IMR-90 (cell line): ENCODE measurements around the gene STX16. TPM values are rescaled to one million over a fixed set of nuclear protein-coding genes. Genes with fewer than 3 reads are reported as not detected.
A peak's percentile ranks its signal among the peaks of the same experiment; 100 is the strongest.

ENCODE experiments used
- ATAC-seq: fragments of 200-7000 bp; cut with Tn5 transposase; 2 replicates; pipeline ENCODE4 v1.9.1; 2020; ENCODE audit warnings: low read depth, mild to moderate bottlenecking, moderate library complexity
- BruUV-seq: library from RNA; stranded (reverse); fragments of 400-500 nt; replicated peaks from 2 replicates; lab custom pipeline; 2021; lab: Mats Ljungman, UMichigan
- CTCF ChIA-PET: fragments of 300-600 bp; formaldehyde crosslinking; extraction: SDS; loops from one replicate; lab custom pipeline; 2021; ENCODE audit warnings: antibody characterized with exemption; lab: Yijun Ruan, JAX
- POLR2A ChIA-PET: fragments of 300-600 bp; sonication (Branson Sonifier 250); formaldehyde crosslinking; loops from one replicate; lab custom pipeline; 2022; ENCODE audit warnings: antibody characterized with exemption; ENCODE audit not compliant: unreplicated experiment; lab: Charles Lee
- DNase-seq: peaks from one replicate; pipeline ENCODE4 v3.0.0; 2013
- H2AFZ ChIP-seq: replicated peaks from 2 replicates; pipeline ENCODE3; 2013; ENCODE audit warnings: low read length, mild to moderate bottlenecking; ENCODE audit not compliant: poor library complexity
- H2AK5ac ChIP-seq: 2 replicates; pipeline ENCODE4 v1.6.1; 2013; ENCODE audit warnings: low read depth, low read length, inconsistent platforms
- H2AK9ac ChIP-seq: replicated peaks from 2 replicates; pipeline ENCODE3; 2013; ENCODE audit warnings: mild to moderate bottlenecking, low read depth, low read length, moderate library complexity; ENCODE audit not compliant: poor library complexity
- H2BK120ac ChIP-seq: 2 replicates; pipeline ENCODE4 v1.6.1; 2013; ENCODE audit warnings: low read depth, low read length, inconsistent platforms
- H2BK15ac ChIP-seq: 3 replicates; pipeline ENCODE4 v1.6.1; 2013; ENCODE audit warnings: low read depth, low read length, inconsistent platforms
- H2BK20ac ChIP-seq: 2 replicates; pipeline ENCODE4 v1.6.1; 2013; ENCODE audit warnings: low read depth, mild to moderate bottlenecking, inconsistent platforms, low read length, moderate library complexity
- H2BK5ac ChIP-seq: 2 replicates; pipeline ENCODE4 v1.6.1; 2013; ENCODE audit warnings: mild to moderate bottlenecking, low read depth, low read length, inconsistent platforms; ENCODE audit not compliant: poor library complexity, severe bottlenecking
- H3K14ac ChIP-seq: replicated peaks from 2 replicates; pipeline ENCODE4 v1.6.1; 2013; ENCODE audit warnings: low read depth, low read length, inconsistent platforms
- H3K18ac ChIP-seq: 2 replicates; pipeline ENCODE4 v1.6.1; 2013; ENCODE audit warnings: low read depth, low read length, control low read depth
- H3K23ac ChIP-seq: 2 replicates; pipeline ENCODE4 v1.6.1; 2013; ENCODE audit warnings: low read depth, low read length, inconsistent platforms
- H3K27ac ChIP-seq: 2 replicates; pipeline ENCODE4 v1.5.1; 2013; ENCODE audit warnings: mild to moderate bottlenecking, control low read depth, low read length; ENCODE audit not compliant: insufficient read depth
- H3K27me3 ChIP-seq: 2 replicates; pipeline ENCODE4 v1.6.1; 2013; ENCODE audit warnings: low read length; ENCODE audit not compliant: control insufficient read depth, insufficient read depth
- H3K36me3 ChIP-seq: 2 replicates; pipeline ENCODE4 v1.6.1; 2013; ENCODE audit warnings: low read length, mixed read lengths; ENCODE audit not compliant: control insufficient read depth, insufficient read depth
- H3K4ac ChIP-seq: 2 replicates; pipeline ENCODE4 v1.6.1; 2013; ENCODE audit warnings: low read depth, low read length, inconsistent platforms
- H3K4me1 ChIP-seq: 2 replicates; pipeline ENCODE4 v1.6.1; 2013; ENCODE audit warnings: low read length, mixed read lengths; ENCODE audit not compliant: control insufficient read depth, insufficient read depth
- H3K4me2 ChIP-seq: 2 replicates; pipeline ENCODE4 v1.6.1; 2013; ENCODE audit warnings: low read depth, mild to moderate bottlenecking, control low read depth, low read length, moderate library complexity
- H3K4me3 ChIP-seq: 2 replicates; pipeline ENCODE4 v1.5.1; 2013; ENCODE audit warnings: low read depth, mild to moderate bottlenecking, control low read depth, low read length, moderate library complexity; ENCODE audit not compliant: insufficient read depth
- H3K56ac ChIP-seq: 2 replicates; pipeline ENCODE4 v1.6.1; 2013; ENCODE audit warnings: low read length, inconsistent platforms; ENCODE audit not compliant: insufficient read depth; ENCODE audit errors: extremely low read depth
- H3K79me1 ChIP-seq, 2 experiments: 2 replicates each; pipeline ENCODE4 v1.6.1; 2013; ENCODE audit warnings: low read length in 2 of 2, inconsistent platforms in 1 of 2, low read depth in 1 of 2
- H3K9ac ChIP-seq: 2 replicates; pipeline ENCODE4 v1.6.1; 2013; ENCODE audit warnings: low read depth, low read length, control low read depth
- H3K9me1 ChIP-seq: 2 replicates; pipeline ENCODE4 v1.6.1; 2013; ENCODE audit warnings: low read length, inconsistent platforms; ENCODE audit not compliant: insufficient read depth
- H3K9me3 ChIP-seq: 2 replicates; pipeline ENCODE4 v1.6.1; 2013; ENCODE audit warnings: low read length; ENCODE audit not compliant: control insufficient read depth, insufficient read depth
- H4K20me1 ChIP-seq: 2 replicates; pipeline ENCODE4 v1.6.1; 2013; ENCODE audit warnings: low read length, inconsistent platforms; ENCODE audit not compliant: insufficient read depth
- H4K5ac ChIP-seq: 2 replicates; pipeline ENCODE4 v1.6.1; 2013; ENCODE audit warnings: mild to moderate bottlenecking, low read depth, low read length, control low read depth
- H4K8ac ChIP-seq, 2 experiments: 2 replicates each; pipeline ENCODE4 v1.6.1; 2013; ENCODE audit warnings: low read depth in 2 of 2, low read length in 2 of 2, control low read depth in 1 of 2, inconsistent platforms in 1 of 2
- H4K91ac ChIP-seq: 2 replicates; pipeline ENCODE4 v1.6.1; 2013; ENCODE audit warnings: low read depth, low read length, inconsistent platforms; ENCODE audit not compliant: insufficient read depth
- BHLHE40 ChIP-seq: fragments of 150-350 bp; IDR thresholded peaks from 2 replicates; pipeline ENCODE4 v1.6.1; 2016; ENCODE audit warnings: mild to moderate bottlenecking, low read depth, low read length
- CEBPB ChIP-seq: IDR thresholded peaks from 2 replicates; pipeline ENCODE4 v1.6.1; 2012; ENCODE audit warnings: low read depth, low read length, improper control_type of control experiment
- CHD1 ChIP-seq: IDR thresholded peaks from 2 replicates; pipeline ENCODE4 v1.6.1; 2012; ENCODE audit warnings: low read depth, low read length, improper control_type of control experiment
- CTCF ChIP-seq: conservative IDR thresholded peaks from 2 replicates; pipeline ENCODE4 v1.5.1; 2012; ENCODE audit warnings: mild to moderate bottlenecking, low read depth, low read length, improper control_type of control experiment
- ELK1 ChIP-seq: fragments of 150-350 bp; IDR thresholded peaks from 2 replicates; pipeline ENCODE4 v1.6.1; 2016; ENCODE audit warnings: low read depth, mild to moderate bottlenecking, low read length, moderate library complexity, borderline replicate concordance
- FOS ChIP-seq: fragments of 150-350 bp; IDR thresholded peaks from 2 replicates; pipeline ENCODE4 v1.6.1; 2016; ENCODE audit warnings: low read depth, low read length
- MAFK ChIP-seq: IDR thresholded peaks from 2 replicates; pipeline ENCODE4 v1.6.1; 2012; ENCODE audit warnings: low read depth, low read length, improper control_type of control experiment
- MAZ ChIP-seq: IDR thresholded peaks from 2 replicates; pipeline ENCODE4 v1.6.1; 2012; ENCODE audit warnings: low read depth, mild to moderate bottlenecking, low read length, improper control_type of control experiment, moderate library complexity, borderline replicate concordance
- MXI1 ChIP-seq: IDR thresholded peaks from 2 replicates; pipeline ENCODE4 v1.6.1; 2012; ENCODE audit warnings: low read depth, mild to moderate bottlenecking, low read length, moderate library complexity, borderline replicate concordance
- NFE2L2 ChIP-seq: fragments of 150-350 bp; IDR thresholded peaks from 2 replicates; pipeline ENCODE4 v1.6.1; 2016; ENCODE audit warnings: low read depth, mild to moderate bottlenecking, low read length
- POLR2A ChIP-seq: IDR thresholded peaks from 2 replicates; pipeline ENCODE4 v1.6.1; 2012; ENCODE audit warnings: mild to moderate bottlenecking, low read depth, low read length
- RAD21 ChIP-seq: IDR thresholded peaks from 2 replicates; pipeline ENCODE4 v1.6.1; 2012; ENCODE audit warnings: low read length, improper control_type of control experiment
- RCOR1 ChIP-seq: IDR thresholded peaks from 2 replicates; pipeline ENCODE4 v1.6.1; 2012; ENCODE audit warnings: mild to moderate bottlenecking, low read length, improper control_type of control experiment; ENCODE audit not compliant: insufficient replicate concordance
- RFX5 ChIP-seq: IDR thresholded peaks from 2 replicates; pipeline ENCODE4 v1.8.0; 2012; ENCODE audit warnings: low read depth, mild to moderate bottlenecking, low read length, moderate library complexity
- SMC3 ChIP-seq: fragments of 150-350 bp; IDR thresholded peaks from 2 replicates; pipeline ENCODE4 v1.6.1; 2016; ENCODE audit warnings: low read depth, mild to moderate bottlenecking, antibody characterized with exemption, low read length, moderate library complexity
- USF2 ChIP-seq: fragments of 150-350 bp; IDR thresholded peaks from 2 replicates; pipeline ENCODE4 v1.6.1; 2017; ENCODE audit warnings: mild to moderate bottlenecking, antibody characterized with exemption, low read length, low read depth
- WGBS, 2 experiments: methylation state at CpG; one replicate each; pipeline versions ENCODE4 v1.1.5 to v1.1.7; 2013; ENCODE audit warnings: missing lambda C conversion rate in 2 of 2; ENCODE audit not compliant: insufficient read length in 1 of 2; ENCODE audit errors: extremely low coverage in 2 of 2; 5-methylcytosine and 5-hydroxymethylcytosine counted together
- dilution Hi-C: fragments of 300-500 bp; cut with HindIII; formaldehyde crosslinking; loops from one replicate; pipeline ENCODE4 v1.14.3; 2018; ENCODE audit warnings: low sequenced_read_pairs; ENCODE audit not compliant: unreplicated experiment
- in situ Hi-C: fragments of 300-500 bp; cut with MboI; formaldehyde crosslinking; loops from 3 replicates; pipeline ENCODE4 v1.14.3; 2019; ENCODE audit warnings: low sequenced_read_pairs, inconsistent platforms, mixed read lengths
- intact Hi-C: fragments of 100-400 bp; cut with micrococcal nuclease; formaldehyde crosslinking; loops from 2 replicates; pipeline ENCODE4 v1.10.0; 2022
- polyA plus RNA-seq, 3 experiments: library from polyadenylated mRNA; depleted of rRNA; stranded (reverse); fragments of >200 nt; gene quantifications; 2 replicates each; pipeline ENCODE4 v1.2.3, GENCODE V29; 2012; ENCODE audit warnings: low replicate concordance in 1 of 3
- total RNA-seq: library from RNA; depleted of rRNA; stranded (reverse); fragments of >200 nt; gene quantifications from 2 replicates; pipeline ENCODE4 v1.2.3, GENCODE V29; 2012

The STX16 gene
- total and polyA plus RNA-seq, 2 of the 4 experiments (the other 2 are of a cell fraction) = 26.9 to 58.2 TPM

- Histone ChIP-seq H3K23ac (no peak overlapping the region), H3K4ac (no peak overlapping the region), H3K9ac (no peak overlapping the region), H4K20me1 (no peaks in the 10 kb centered on the region), H2AK9ac (no peak overlapping the region), H4K8ac (no peak overlapping the region), H3K4me3 (no peak overlapping the region), H2BK20ac (no peak overlapping the region), H2BK120ac (no peak overlapping the region), H3K4me1 (peaks cover 5% of the 10 kb centered on the region), H3K9me3 (no peaks in the 10 kb centered on the region), H3K14ac (no peak overlapping the region), H2BK5ac (no peak overlapping the region), H4K91ac (no peak overlapping the region), H3K27me3 (no peaks in the 10 kb centered on the region; the same call in 1 of the 2 replicates), H2BK15ac (no peak overlapping the region), H3K79me1 (no peaks in the 10 kb centered on the region), H3K27ac (no peak overlapping the region), H2AK5ac (peak overlapping the region; percentile 21; the same call in 1 of the 2 replicates), H4K5ac (no peak overlapping the region), H3K4me2 (no peak overlapping the region), H3K56ac (no peak overlapping the region), H3K9me1 (0 out of 2 replicates have a peak, but pooled peaks cover 7% of the 10 kb centered on the region), H3K36me3 (no peaks in the 10 kb centered on the region), H2AFZ (no peak overlapping the region), H3K18ac (no peak overlapping the region)
- ATAC-seq (no peak), DNase-seq (no peak)
- POLR2A ChIA-PET = no interaction called here
- CTCF ChIA-PET = no interaction called here
- dilution Hi-C loops = no loop called here
- TF ChIP-seq CHD1 (no peak), MAZ (no peak), RAD21 (no peak), BHLHE40 (no peak), FOS (no peak), ELK1 (no peak), SMC3 (no peak), POLR2A (no peak), MXI1 (no peak), RCOR1 (no peak), CTCF (no peak), CEBPB (no peak), USF2 (no peak), MAFK (no peak), NFE2L2 (no peak), RFX5 (no peak)
- 74% methylated on average over 9 of the region's 17 CpGs; no CpG with 5 or more reads in 1 of the 2 experiments for WGBS, 2 experiments
- intact Hi-C loops = no loop called here
- no TSS peak for BruUV-seq
- in situ Hi-C loops = no loop called here
These were observed 42.8 kb upstream of the STX16 start for GRCh38 chr20:58608096-58608840.
